Neural cell (in vitro differentiated cells): ENCODE data around the gene SHB. TPM values are rescaled to one million over a fixed set of nuclear protein-coding genes. Genes with fewer than 3 reads are reported as not detected.

Source experiments
- H2AFZ ChIP-seq: fragments of 200-600, 300-800 bp; sonication (generic), shearing (Covaris generic); 2 replicates; pipeline ENCODE4 v1.6.0; 2014; ENCODE audit warnings: low read depth, mild to moderate bottlenecking, antibody characterized with exemption, low read length, moderate library complexity
- H3F3A ChIP-seq: fragments of 200-600 bp; shearing (Covaris generic); 2 replicates; pipeline ENCODE4 v1.6.1; 2016; ENCODE audit warnings: mild to moderate bottlenecking, moderate library complexity, mixed read lengths, antibody characterized with exemption, low read length; ENCODE audit not compliant: insufficient read depth, poor library complexity, severe bottlenecking
- H3K27ac ChIP-seq: fragments of 200-600, 300-800 bp; sonication (generic), shearing (Covaris generic); 2 replicates; pipeline ENCODE4 v1.5.1; 2014; ENCODE audit warnings: mild to moderate bottlenecking, low read length, moderate library complexity
- H3K27me3 ChIP-seq: fragments of 300-800, 200-600 bp; sonication (generic), shearing (Covaris generic); 2 replicates; pipeline ENCODE4 v1.6.0; 2014; ENCODE audit warnings: mild to moderate bottlenecking, low read depth, low read length, moderate library complexity; ENCODE audit not compliant: insufficient read depth
- H3K36me3 ChIP-seq: fragments of 300-800, 200-600 bp; sonication (generic), shearing (Covaris generic); 2 replicates; pipeline ENCODE4 v1.5.1; 2014; ENCODE audit warnings: mild to moderate bottlenecking, antibody characterized with exemption, low read length, moderate library complexity; ENCODE audit not compliant: insufficient read depth
- H3K4me2 ChIP-seq: fragments of 300-800, 200-600 bp; sonication (generic), shearing (Covaris generic); 2 replicates; pipeline ENCODE4 v1.6.0; 2014; ENCODE audit warnings: mild to moderate bottlenecking, low read length
- H3K4me3 ChIP-seq: fragments of 300-800, 200-600 bp; sonication (generic), shearing (Covaris generic); 2 replicates; pipeline ENCODE4 v1.5.1; 2014; ENCODE audit warnings: mild to moderate bottlenecking, low read length, moderate library complexity
- H3K79me2 ChIP-seq: fragments of 200-600 bp; shearing (Covaris generic); replicated peaks from 2 replicates; pipeline ENCODE4 v1.6.0; 2014; ENCODE audit warnings: mild to moderate bottlenecking, low read length, moderate library complexity; ENCODE audit not compliant: insufficient read depth
- H3K9ac ChIP-seq: fragments of 300-800, 200-600 bp; sonication (generic), shearing (Covaris generic); 2 replicates; pipeline ENCODE4 v1.6.1; 2016; ENCODE audit warnings: mild to moderate bottlenecking, low read length, mixed read lengths
- H3K9me2 ChIP-seq: fragments of 200-600 bp; shearing (Covaris generic); 2 replicates; pipeline ENCODE4 v1.6.1; 2016; ENCODE audit warnings: mild to moderate bottlenecking, low read length, mixed read lengths; ENCODE audit not compliant: insufficient read depth
- H3K9me3 ChIP-seq: fragments of 200-600, 300-800 bp; sonication (generic), shearing (Covaris generic); 2 replicates; pipeline ENCODE4 v1.6.1; 2016; ENCODE audit warnings: mild to moderate bottlenecking, mixed run types, low read length, moderate library complexity, mixed read lengths
- H4K20me1 ChIP-seq: fragments of 200-600 bp; shearing (Covaris generic); 2 replicates; pipeline ENCODE4 v1.6.1; 2016; ENCODE audit warnings: mild to moderate bottlenecking, mixed run types; ENCODE audit not compliant: insufficient read depth
- EP300 ChIP-seq: fragments of 450-650 bp; conservative IDR thresholded peaks from 2 replicates; pipeline ENCODE4 v1.6.1; 2014; ENCODE audit warnings: antibody characterized with exemption, mild to moderate bottlenecking, moderate library complexity; ENCODE audit not compliant: poor library complexity, severe bottlenecking
- EZH2 ChIP-seq: fragments of 200-600, 300-800 bp; shearing (Covaris generic), sonication (generic); IDR thresholded peaks from 2 replicates; pipeline ENCODE4 v1.6.1; 2014; ENCODE audit warnings: antibody characterized with exemption, low read length, borderline replicate concordance, mild to moderate bottlenecking; ENCODE audit not compliant: insufficient read depth, poor library complexity, severe bottlenecking
- MXI1 ChIP-seq: fragments of 450-650 bp; conservative IDR thresholded peaks from 2 replicates; pipeline ENCODE4 v1.6.1; 2014; ENCODE audit warnings: antibody characterized with exemption, mild to moderate bottlenecking; ENCODE audit not compliant: poor library complexity, severe bottlenecking
- POLR2AphosphoS5 ChIP-seq: IDR thresholded peaks from 2 replicates; pipeline ENCODE4 v1.6.1; 2012
- RAD21 ChIP-seq: fragments of 450-650 bp; conservative IDR thresholded peaks from 2 replicates; pipeline ENCODE4 v1.6.1; 2014; ENCODE audit warnings: antibody characterized with exemption, mild to moderate bottlenecking, moderate library complexity
- SMC3 ChIP-seq: fragments of 450-650 bp; conservative IDR thresholded peaks from 2 replicates; pipeline ENCODE4 v1.6.1; 2014; ENCODE audit warnings: antibody characterized with exemption, mild to moderate bottlenecking, moderate library complexity; ENCODE audit not compliant: poor library complexity
- TAF1 ChIP-seq: IDR thresholded peaks from 2 replicates; pipeline ENCODE4 v1.6.1; 2012; ENCODE audit warnings: low read depth
- polyA plus RNA-seq: library from polyadenylated mRNA; depleted of rRNA; stranded (reverse); fragments of >200 nt; gene quantifications from 2 replicates; pipeline ENCODE4 v1.2.3, GENCODE V29; 2014
- TF ChIP-seq, protein P1 (sequence below): IDR thresholded peaks from 2 replicates; pipeline ENCODE4 v1.6.1; 2012; ENCODE audit warnings: borderline replicate concordance
- TF ChIP-seq, protein P2 (sequence below): fragments of 450-650 bp; IDR thresholded peaks from 2 replicates; pipeline ENCODE4 v1.5.1; 2014; ENCODE audit warnings: antibody characterized with exemption, mild to moderate bottlenecking, moderate library complexity; ENCODE audit not compliant: poor library complexity, severe bottlenecking

The SHB gene
- polyA plus RNA-seq, 1 donor from 2014 or later = 17.5 TPM

DNA sequence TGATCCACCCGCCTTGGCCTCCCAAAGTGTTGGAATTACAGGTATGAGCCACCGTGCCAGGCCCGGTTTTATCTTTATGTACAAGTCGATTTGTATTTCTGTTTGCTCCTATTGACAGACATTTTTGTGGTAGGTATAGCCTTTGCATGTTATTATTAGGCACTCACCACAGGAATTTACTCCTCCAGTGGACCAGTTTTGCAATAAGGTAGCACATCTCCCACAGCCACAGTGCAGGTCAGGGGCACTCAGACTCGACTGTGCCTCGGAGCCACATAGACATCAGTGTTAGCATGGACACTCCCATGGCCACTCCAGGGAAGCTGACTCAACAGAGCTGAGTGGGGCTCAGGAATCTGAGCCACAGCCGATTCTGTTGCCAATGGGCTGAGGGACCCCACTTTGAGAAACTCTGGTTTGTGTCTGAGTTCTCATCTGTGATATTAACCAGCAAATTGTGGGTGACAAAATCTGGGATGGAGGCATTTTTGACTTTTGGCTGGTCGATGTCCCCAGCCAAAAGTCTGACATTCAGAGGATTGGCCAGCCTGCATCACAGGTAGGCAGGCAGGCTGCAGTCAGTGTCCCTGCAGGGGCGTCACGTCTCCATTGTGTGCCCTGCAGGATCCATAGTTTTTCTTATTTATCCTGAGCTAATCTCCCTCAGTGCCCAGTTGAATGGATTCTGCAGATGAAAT lies 15.0 kb upstream of the SHB start:
- H3K27ac ChIP-seq = no peak overlapping the region
- no peaks in the 10 kb centered on the region for H3K9me3 ChIP-seq
- no peak overlapping the region for H3K4me2 ChIP-seq
- H2AFZ ChIP-seq = no peak overlapping the region
- TF ChIP-seq TAF1 (no peak), EZH2 (no peak), SMC3 (no peak), RAD21 (no peak), MXI1 (no peak), POLR2AphosphoS5 (no peak), EP300 (no peak)
- TF ChIP-seq, protein P1, sequence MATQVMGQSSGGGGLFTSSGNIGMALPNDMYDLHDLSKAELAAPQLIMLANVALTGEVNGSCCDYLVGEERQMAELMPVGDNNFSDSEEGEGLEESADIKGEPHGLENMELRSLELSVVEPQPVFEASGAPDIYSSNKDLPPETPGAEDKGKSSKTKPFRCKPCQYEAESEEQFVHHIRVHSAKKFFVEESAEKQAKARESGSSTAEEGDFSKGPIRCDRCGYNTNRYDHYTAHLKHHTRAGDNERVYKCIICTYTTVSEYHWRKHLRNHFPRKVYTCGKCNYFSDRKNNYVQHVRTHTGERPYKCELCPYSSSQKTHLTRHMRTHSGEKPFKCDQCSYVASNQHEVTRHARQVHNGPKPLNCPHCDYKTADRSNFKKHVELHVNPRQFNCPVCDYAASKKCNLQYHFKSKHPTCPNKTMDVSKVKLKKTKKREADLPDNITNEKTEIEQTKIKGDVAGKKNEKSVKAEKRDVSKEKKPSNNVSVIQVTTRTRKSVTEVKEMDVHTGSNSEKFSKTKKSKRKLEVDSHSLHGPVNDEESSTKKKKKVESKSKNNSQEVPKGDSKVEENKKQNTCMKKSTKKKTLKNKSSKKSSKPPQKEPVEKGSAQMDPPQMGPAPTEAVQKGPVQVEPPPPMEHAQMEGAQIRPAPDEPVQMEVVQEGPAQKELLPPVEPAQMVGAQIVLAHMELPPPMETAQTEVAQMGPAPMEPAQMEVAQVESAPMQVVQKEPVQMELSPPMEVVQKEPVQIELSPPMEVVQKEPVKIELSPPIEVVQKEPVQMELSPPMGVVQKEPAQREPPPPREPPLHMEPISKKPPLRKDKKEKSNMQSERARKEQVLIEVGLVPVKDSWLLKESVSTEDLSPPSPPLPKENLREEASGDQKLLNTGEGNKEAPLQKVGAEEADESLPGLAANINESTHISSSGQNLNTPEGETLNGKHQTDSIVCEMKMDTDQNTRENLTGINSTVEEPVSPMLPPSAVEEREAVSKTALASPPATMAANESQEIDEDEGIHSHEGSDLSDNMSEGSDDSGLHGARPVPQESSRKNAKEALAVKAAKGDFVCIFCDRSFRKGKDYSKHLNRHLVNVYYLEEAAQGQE = no peak
- TF ChIP-seq, protein P2, sequence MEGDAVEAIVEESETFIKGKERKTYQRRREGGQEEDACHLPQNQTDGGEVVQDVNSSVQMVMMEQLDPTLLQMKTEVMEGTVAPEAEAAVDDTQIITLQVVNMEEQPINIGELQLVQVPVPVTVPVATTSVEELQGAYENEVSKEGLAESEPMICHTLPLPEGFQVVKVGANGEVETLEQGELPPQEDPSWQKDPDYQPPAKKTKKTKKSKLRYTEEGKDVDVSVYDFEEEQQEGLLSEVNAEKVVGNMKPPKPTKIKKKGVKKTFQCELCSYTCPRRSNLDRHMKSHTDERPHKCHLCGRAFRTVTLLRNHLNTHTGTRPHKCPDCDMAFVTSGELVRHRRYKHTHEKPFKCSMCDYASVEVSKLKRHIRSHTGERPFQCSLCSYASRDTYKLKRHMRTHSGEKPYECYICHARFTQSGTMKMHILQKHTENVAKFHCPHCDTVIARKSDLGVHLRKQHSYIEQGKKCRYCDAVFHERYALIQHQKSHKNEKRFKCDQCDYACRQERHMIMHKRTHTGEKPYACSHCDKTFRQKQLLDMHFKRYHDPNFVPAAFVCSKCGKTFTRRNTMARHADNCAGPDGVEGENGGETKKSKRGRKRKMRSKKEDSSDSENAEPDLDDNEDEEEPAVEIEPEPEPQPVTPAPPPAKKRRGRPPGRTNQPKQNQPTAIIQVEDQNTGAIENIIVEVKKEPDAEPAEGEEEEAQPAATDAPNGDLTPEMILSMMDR = no peak
- H3K4me3 ChIP-seq = no peak overlapping the region
- no peaks in the 10 kb centered on the region for H3K9me2 ChIP-seq
- H3K79me2 ChIP-seq = no peaks in the 10 kb centered on the region
- no peaks in the 10 kb centered on the region for H3F3A ChIP-seq
- H3K9ac ChIP-seq = no peak overlapping the region
- no peaks in the 10 kb centered on the region for H3K36me3 ChIP-seq
- no peaks in the 10 kb centered on the region for H4K20me1 ChIP-seq
- H3K27me3 ChIP-seq = no peaks in the 10 kb centered on the region

DNA sequence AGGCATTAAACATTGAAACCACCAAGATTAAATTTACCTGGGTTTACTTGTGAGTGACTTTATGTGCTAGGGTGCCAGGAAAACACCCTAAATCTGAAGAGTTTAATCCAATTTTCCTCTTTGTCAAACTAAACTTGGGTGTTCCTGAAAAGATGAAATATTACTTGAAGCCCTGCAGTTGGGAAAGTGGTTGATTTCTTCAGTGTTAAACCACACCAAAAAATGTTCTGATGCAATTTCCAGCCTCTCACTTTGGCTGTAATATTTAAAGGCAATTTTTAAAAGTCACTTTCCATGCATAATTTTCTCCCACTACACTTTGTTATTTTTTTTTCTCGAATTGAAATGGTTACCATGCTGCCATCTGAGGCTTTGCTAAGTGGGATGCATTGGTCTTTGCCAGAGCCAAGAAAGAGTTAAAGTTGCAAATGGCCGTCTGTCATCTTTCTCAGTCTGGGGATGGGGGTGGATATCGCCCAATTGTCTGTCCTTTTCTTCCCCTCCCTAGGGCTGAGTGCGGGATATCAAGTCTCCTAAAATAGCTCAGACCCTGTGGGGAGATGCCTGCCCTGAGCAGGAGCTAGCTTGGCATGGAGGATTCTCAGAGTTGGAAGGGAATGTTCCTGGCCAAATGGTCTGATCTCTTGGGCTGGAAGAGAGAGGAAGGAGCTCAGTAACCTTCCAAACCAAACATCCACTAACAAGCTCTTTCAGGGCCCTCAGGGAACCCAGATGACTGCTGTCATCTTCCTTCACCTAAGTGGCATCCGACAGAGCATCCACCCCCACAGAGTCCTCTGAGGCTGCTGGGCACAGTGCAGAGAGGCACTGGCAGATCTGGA lies 13.6 kb upstream of the SHB start:
- H3K36me3 ChIP-seq = no peaks in the 10 kb centered on the region
- H3F3A ChIP-seq = no peaks in the 10 kb centered on the region
- H3K4me3 ChIP-seq = no peak overlapping the region
- no peak overlapping the region for H2AFZ ChIP-seq
- H3K4me2 ChIP-seq = no peak overlapping the region
- H3K79me2 ChIP-seq = no peaks in the 10 kb centered on the region
- H4K20me1 ChIP-seq = no peaks in the 10 kb centered on the region
- no peak overlapping the region for H3K9ac ChIP-seq
- H3K27me3 ChIP-seq = no peaks in the 10 kb centered on the region
- no peak overlapping the region for H3K27ac ChIP-seq
- H3K9me2 ChIP-seq = no peaks in the 10 kb centered on the region
- TF ChIP-seq SMC3 = no peak
- H3K9me3 ChIP-seq = no peaks in the 10 kb centered on the region
